SKM-1 (cell line): Measurements from ENCODE around the gene NDUFB5.
"Not testable (repeated sequence)": the region's sequence is repeated elsewhere in the genome, so short reads cannot be mapped to it uniquely, and the experiment has no call there.

Experiments
- DNase-seq: peaks from one replicate; lab custom pipeline; 2025; ENCODE audit not compliant: unreplicated experiment; lab: John Stamatoyannopoulos, UW

NDUFB5 gene

GRCh38 chr3:179630753-179631451 is 26.3 kb downstream of the NDUFB5 start:
- DNase-seq: no peak

- no peak for DNase-seq
Measured at GRCh38 chr3:179640469-179640868, 35.9 kb downstream of the NDUFB5 start.

GRCh38 chr3:179642871-179643270 is 38.3 kb downstream of the NDUFB5 start:
- no peak for DNase-seq

- not testable (repeated sequence) for DNase-seq
Measured at GRCh38 chr3:179643837-179644236, 39.2 kb downstream of the NDUFB5 start.

- no peak for DNase-seq
Measured at GRCh38 chr3:179646177-179646576, 41.6 kb downstream of the NDUFB5 start.

GRCh38 chr3:179651687-179652446 is 47.3 kb downstream of the NDUFB5 start:
- no peak for DNase-seq

- DNase-seq: peak; percentile 13
Measured at GRCh38 chr3:179652447-179653095, 48.0 kb downstream of the NDUFB5 start, which contains the start of gene USP13. Gene USP13 (plus strand): TSS chr3:179653040. CDS start chr3:179653226, 186 bp downstream.

- DNase-seq: no peak
Measured at GRCh38 chr3:179653096-179653797, 48.7 kb downstream of the NDUFB5 start.

- no peak for DNase-seq
Measured at GRCh38 chr3:179655236-179655635, 50.6 kb downstream of the NDUFB5 start.

- no peak for DNase-seq
Measured at GRCh38 chr3:179658606-179659005, 54.0 kb downstream of the NDUFB5 start.

- no peak for DNase-seq
Measured at GRCh38 chr3:179660872-179661271, 56.3 kb downstream of the NDUFB5 start.

GRCh38 chr3:179661777-179662176 is 57.2 kb downstream of the NDUFB5 start:
- DNase-seq: no peak

- DNase-seq: no peak
Measured at GRCh38 chr3:179663093-179663492, 58.5 kb downstream of the NDUFB5 start.

GRCh38 chr3:179666030-179666429 is 61.4 kb downstream of the NDUFB5 start:
- DNase-seq: no peak

- no peak for DNase-seq
Measured at GRCh38 chr3:179666436-179667035, 61.9 kb downstream of the NDUFB5 start.

GRCh38 chr3:179668429-179668828 is 63.8 kb downstream of the NDUFB5 start:
- DNase-seq: no peak

- no peak for DNase-seq
Measured at GRCh38 chr3:179670311-179670710, 65.7 kb downstream of the NDUFB5 start.

GRCh38 chr3:179671309-179671708 is 66.7 kb downstream of the NDUFB5 start:
- no peak for DNase-seq

- DNase-seq: no peak
Measured at GRCh38 chr3:179671747-179672242, 67.2 kb downstream of the NDUFB5 start.

- DNase-seq: no peak
Measured at GRCh38 chr3:179672918-179673317, 68.3 kb downstream of the NDUFB5 start.

GRCh38 chr3:179673523-179673922 is 68.9 kb downstream of the NDUFB5 start:
- no peak for DNase-seq
